ENCODE data around the gene ARHGAP26. TPM values are rescaled to one million over a fixed set of nuclear protein-coding genes. Genes with fewer than 3 reads are reported as not detected.
A peak's percentile ranks its signal among the peaks of the same experiment; 100 is the strongest.

The ARHGAP26 gene
- polyA plus RNA-seq, 4 donors, result 7.6 to 31.7 (median 11.5) TPM

GRCh38 chr5:142816531-142817430 is 46.6 kb downstream of the ARHGAP26 start:
- Histone ChIP-seq H3K27me3 (ENCODE audit: control insufficient read depth in 3 of 3, insufficient read depth in 3 of 3, low read length in 3 of 3) (no peaks in the 10 kb centered on the region), H3K36me3 (ENCODE audit: control insufficient read depth in 3 of 3, insufficient read depth in 2 of 3, low read depth in 1 of 3, low read length in 3 of 3) (peaks cover 0 to 9% (median 0%) of the 10 kb centered on the region in 3 donors), H3K4me1 (ENCODE audit: control insufficient read depth in 3 of 3, insufficient read depth in 2 of 3, low read depth in 1 of 3, low read length in 2 of 3) (peaks cover 12 to 57% (median 24%) of the 10 kb centered on the region in 3 donors), H3K9me3 (ENCODE audit: control insufficient read depth in 2 of 2, insufficient read depth in 1 of 2, low read depth in 1 of 2, low read length in 1 of 2) (no peaks in the 10 kb centered on the region), H3K27ac (ENCODE audit: low read depth in 1 of 3, low read length in 2 of 3) (peak overlapping the region in 1 of 3 donors; percentile 77), H3K4me3 (ENCODE audit: low read depth in 1 of 3, low read length in 3 of 3) (no peak overlapping the region)
- FAIRE-seq (no peak), DNase-seq (peak in 1 of 2 donors; percentile 49)
- 69 to 74% (median 72%) methylated on average over 6 of the region's 6 CpGs for WGBS, 3 donors

- H3K36me3 ChIP-seq (ENCODE audit: control insufficient read depth in 3 of 3, insufficient read depth in 2 of 3, low read depth in 1 of 3, low read length in 3 of 3), result peaks cover 0 to 9% (median 0%) of the 10 kb centered on the region in 3 donors
- H3K27me3 ChIP-seq (ENCODE audit: control insufficient read depth in 3 of 3, insufficient read depth in 3 of 3, low read length in 3 of 3), result no peaks in the 10 kb centered on the region
- H3K27ac ChIP-seq (ENCODE audit: low read depth in 1 of 3, low read length in 2 of 3), result peak overlapping the region; percentile 56 to 81 (median 77)
- no peaks in the 10 kb centered on the region for H3K9me3 ChIP-seq (ENCODE audit: control insufficient read depth in 2 of 2, insufficient read depth in 1 of 2, low read depth in 1 of 2, low read length in 1 of 2)
- H3K4me1 ChIP-seq (ENCODE audit: control insufficient read depth in 3 of 3, insufficient read depth in 2 of 3, low read depth in 1 of 3, low read length in 2 of 3), result peaks cover 12 to 67% (median 25%) of the 10 kb centered on the region in 3 donors
- DNase-seq, result peak in 1 of 2 donors; percentile 85
- H3K4me3 ChIP-seq (ENCODE audit: low read depth in 1 of 3, low read length in 3 of 3), result no peak overlapping the region
- 9 to 44% (median 41%) methylated on average over 3 of the region's 3 CpGs for WGBS, 3 donors
- FAIRE-seq, result no peak
These were observed 47.8 kb downstream of the ARHGAP26 start for GRCh38 chr5:142817949-142818431.

- H3K4me3 ChIP-seq (ENCODE audit: low read depth in 1 of 3, low read length in 3 of 3), result no peak overlapping the region
- H3K9me3 ChIP-seq (ENCODE audit: control insufficient read depth in 2 of 2, insufficient read depth in 1 of 2, low read depth in 1 of 2, low read length in 1 of 2), result no peaks in the 10 kb centered on the region
- peaks cover 12 to 73% (median 25%) of the 10 kb centered on the region in 3 donors for H3K4me1 ChIP-seq (ENCODE audit: control insufficient read depth in 3 of 3, insufficient read depth in 2 of 3, low read depth in 1 of 3, low read length in 2 of 3)
- DNase-seq (peak in 1 of 2 donors; percentile 64), FAIRE-seq (no peak)
- peak overlapping the region; percentile 73 to 81 (median 77) for H3K27ac ChIP-seq (ENCODE audit: low read depth in 1 of 3, low read length in 2 of 3)
- H3K27me3 ChIP-seq (ENCODE audit: control insufficient read depth in 3 of 3, insufficient read depth in 3 of 3, low read length in 3 of 3), result no peaks in the 10 kb centered on the region
- peaks cover 0 to 9% (median 0%) of the 10 kb centered on the region in 3 donors for H3K36me3 ChIP-seq (ENCODE audit: control insufficient read depth in 3 of 3, insufficient read depth in 2 of 3, low read depth in 1 of 3, low read length in 3 of 3)
These were observed 49.1 kb downstream of the ARHGAP26 start for GRCh38 chr5:142819292-142819691.

- Histone ChIP-seq H3K4me3 (ENCODE audit: low read depth in 1 of 3, low read length in 3 of 3) (no peak overlapping the region), H3K36me3 (ENCODE audit: control insufficient read depth in 3 of 3, insufficient read depth in 2 of 3, low read depth in 1 of 3, low read length in 3 of 3) (peaks cover 0 to 8% (median 0%) of the 10 kb centered on the region in 3 donors), H3K9me3 (ENCODE audit: control insufficient read depth in 2 of 2, insufficient read depth in 1 of 2, low read depth in 1 of 2, low read length in 1 of 2) (no peaks in the 10 kb centered on the region), H3K27me3 (ENCODE audit: control insufficient read depth in 3 of 3, insufficient read depth in 3 of 3, low read length in 3 of 3) (no peaks in the 10 kb centered on the region), H3K27ac (ENCODE audit: low read depth in 1 of 3, low read length in 2 of 3) (peak overlapping the region; percentile 78 to 82 (median 81)), H3K4me1 (ENCODE audit: control insufficient read depth in 3 of 3, insufficient read depth in 2 of 3, low read depth in 1 of 3, low read length in 2 of 3) (peaks cover 12 to 75% (median 31%) of the 10 kb centered on the region in 3 donors)
- no peak for DNase-seq
- WGBS, 3 donors, result 15 to 33% (median 23%) methylated on average over 4 of the region's 4 CpGs
- no peak for FAIRE-seq
These were observed 49.6 kb downstream of the ARHGAP26 start for GRCh38 chr5:142819825-142820224.

- peak; percentile 83 to 84 for DNase-seq
- peak overlapping the region; percentile 80 to 82 (median 81) for H3K27ac ChIP-seq (ENCODE audit: low read depth in 1 of 3, low read length in 2 of 3)
- WGBS, 3 donors, result 19 to 67% (median 43%) methylated on average over 5 of the region's 5 CpGs
- H3K4me3 ChIP-seq (ENCODE audit: low read depth in 1 of 3, low read length in 3 of 3), result no peak overlapping the region
- H3K4me1 ChIP-seq (ENCODE audit: control insufficient read depth in 3 of 3, insufficient read depth in 2 of 3, low read depth in 1 of 3, low read length in 2 of 3), result peaks cover 12 to 79% (median 36%) of the 10 kb centered on the region in 3 donors
- no peaks in the 10 kb centered on the region for H3K27me3 ChIP-seq (ENCODE audit: control insufficient read depth in 3 of 3, insufficient read depth in 3 of 3, low read length in 3 of 3)
- H3K36me3 ChIP-seq (ENCODE audit: control insufficient read depth in 3 of 3, insufficient read depth in 2 of 3, low read depth in 1 of 3, low read length in 3 of 3), result peaks cover 0 to 6% (median 0%) of the 10 kb centered on the region in 3 donors
- H3K9me3 ChIP-seq (ENCODE audit: control insufficient read depth in 2 of 2, insufficient read depth in 1 of 2, low read depth in 1 of 2, low read length in 1 of 2), result no peaks in the 10 kb centered on the region
- FAIRE-seq, result no peak
These were observed 50.3 kb downstream of the ARHGAP26 start for GRCh38 chr5:142820447-142820846.

- DNase-seq (no peak), FAIRE-seq (no peak)
- 29 to 69% (median 41%) methylated on average over 2 of the region's 2 CpGs for WGBS, 3 donors
- Histone ChIP-seq H3K27me3 (ENCODE audit: control insufficient read depth in 3 of 3, insufficient read depth in 3 of 3, low read length in 3 of 3) (no peaks in the 10 kb centered on the region), H3K36me3 (ENCODE audit: control insufficient read depth in 3 of 3, insufficient read depth in 2 of 3, low read depth in 1 of 3, low read length in 3 of 3) (peaks cover 0 to 3% (median 0%) of the 10 kb centered on the region in 3 donors), H3K9me3 (ENCODE audit: control insufficient read depth in 2 of 2, insufficient read depth in 1 of 2, low read depth in 1 of 2, low read length in 1 of 2) (no peaks in the 10 kb centered on the region), H3K4me1 (ENCODE audit: control insufficient read depth in 3 of 3, insufficient read depth in 2 of 3, low read depth in 1 of 3, low read length in 2 of 3) (peaks cover 8 to 79% (median 36%) of the 10 kb centered on the region in 3 donors), H3K27ac (ENCODE audit: low read depth in 1 of 3, low read length in 2 of 3) (peak overlapping the region; percentile 51 to 81 (median 80)), H3K4me3 (ENCODE audit: low read depth in 1 of 3, low read length in 3 of 3) (no peak overlapping the region)
These were observed 51.0 kb downstream of the ARHGAP26 start for GRCh38 chr5:142821034-142821732.

GRCh38 chr5:142821733-142822487 is 51.7 kb downstream of the ARHGAP26 start:
- WGBS, 3 donors, result 17 to 43% (median 19%) methylated on average over 3 of the region's 3 CpGs
- H3K27me3 ChIP-seq (ENCODE audit: control insufficient read depth in 3 of 3, insufficient read depth in 3 of 3, low read length in 3 of 3), result no peaks in the 10 kb centered on the region
- DNase-seq (peak; percentile 78 to 94), FAIRE-seq (peak; percentile 33)
- no peaks in the 10 kb centered on the region for H3K9me3 ChIP-seq (ENCODE audit: control insufficient read depth in 2 of 2, insufficient read depth in 1 of 2, low read depth in 1 of 2, low read length in 1 of 2)
- H3K27ac ChIP-seq (ENCODE audit: low read depth in 1 of 3, low read length in 2 of 3), result peak overlapping the region; percentile 50 to 81 (median 80)
- no peak overlapping the region for H3K4me3 ChIP-seq (ENCODE audit: low read depth in 1 of 3, low read length in 3 of 3)
- peaks cover 16 to 72% (median 34%) of the 10 kb centered on the region in 3 donors for H3K4me1 ChIP-seq (ENCODE audit: control insufficient read depth in 3 of 3, insufficient read depth in 2 of 3, low read depth in 1 of 3, low read length in 2 of 3)
- no peaks in the 10 kb centered on the region for H3K36me3 ChIP-seq (ENCODE audit: control insufficient read depth in 3 of 3, insufficient read depth in 2 of 3, low read depth in 1 of 3, low read length in 3 of 3)
